ENCODE data around the gene ADGRG7.
"Not testable (repeated sequence)": the region's sequence is repeated elsewhere in the genome, so short reads cannot be mapped to it uniquely, and the experiment has no call there.

The ADGRG7 gene

DNA sequence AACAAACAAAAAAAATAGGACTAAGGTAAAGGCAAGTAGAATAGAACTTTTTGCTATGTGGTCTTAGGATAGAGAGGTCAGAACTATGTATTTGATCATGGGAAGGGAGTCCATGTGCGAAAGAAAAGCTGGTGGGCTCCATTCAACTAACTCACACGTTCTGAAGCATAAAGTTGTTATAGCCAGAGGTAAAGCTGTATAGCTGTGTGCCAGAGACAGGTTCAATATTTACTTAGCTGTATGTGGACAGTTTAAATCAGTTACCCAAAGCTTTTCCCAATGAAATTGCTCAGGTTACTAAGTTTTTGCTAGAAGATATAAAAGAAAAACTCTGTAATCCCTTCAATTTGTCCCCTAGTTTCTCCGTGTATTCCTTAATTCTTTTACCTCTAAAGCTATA is 37.8 kb downstream of the ADGRG7 start:
- Mint-ChIP-seq H3K4me1 (ENCODE audit: low read depth) (peaks cover 13% of the 10 kb centered on the region), H3K36me3 (ENCODE audit: low read depth) (no peaks in the 10 kb centered on the region)
- DNase-seq (ENCODE audit: low spot score): no peak

GRCh38 chr3:100647657-100648056 is 38.3 kb downstream of the ADGRG7 start:
- DNase-seq (ENCODE audit: low spot score): no peak
- H3K27ac Mint-ChIP-seq: no peak overlapping the region
- H3K27me3 Mint-ChIP-seq (ENCODE audit: low read depth): peaks cover 21% of the 10 kb centered on the region
- no peaks in the 10 kb centered on the region for H3K9me3 Mint-ChIP-seq
- H3K4me1 Mint-ChIP-seq (ENCODE audit: low read depth): peaks cover 13% of the 10 kb centered on the region
- H3K4me3 Mint-ChIP-seq: no peak overlapping the region
- no peaks in the 10 kb centered on the region for H3K36me3 Mint-ChIP-seq (ENCODE audit: low read depth)

More for the DNA sequence above, 37.8 kb downstream of the ADGRG7 start:
- Mint-ChIP-seq H3K9me3 (no peaks in the 10 kb centered on the region), H3K27me3 (ENCODE audit: low read depth) (peaks cover 21% of the 10 kb centered on the region), H3K4me3 (no peak overlapping the region), H3K27ac (no peak overlapping the region)

GRCh38 chr3:100650651-100651619 is 41.5 kb downstream of the ADGRG7 start:
- Mint-ChIP-seq H3K4me3 (peak overlapping the region; percentile 72), H3K27me3 (ENCODE audit: low read depth) (peaks cover 11% of the 10 kb centered on the region), H3K36me3 (ENCODE audit: low read depth) (no peaks in the 10 kb centered on the region), H3K9me3 (no peaks in the 10 kb centered on the region), H3K4me1 (ENCODE audit: low read depth) (peaks cover 13% of the 10 kb centered on the region), H3K27ac (peak overlapping the region; percentile 84)
- DNase-seq (ENCODE audit: low spot score): peak; percentile 8

DNA sequence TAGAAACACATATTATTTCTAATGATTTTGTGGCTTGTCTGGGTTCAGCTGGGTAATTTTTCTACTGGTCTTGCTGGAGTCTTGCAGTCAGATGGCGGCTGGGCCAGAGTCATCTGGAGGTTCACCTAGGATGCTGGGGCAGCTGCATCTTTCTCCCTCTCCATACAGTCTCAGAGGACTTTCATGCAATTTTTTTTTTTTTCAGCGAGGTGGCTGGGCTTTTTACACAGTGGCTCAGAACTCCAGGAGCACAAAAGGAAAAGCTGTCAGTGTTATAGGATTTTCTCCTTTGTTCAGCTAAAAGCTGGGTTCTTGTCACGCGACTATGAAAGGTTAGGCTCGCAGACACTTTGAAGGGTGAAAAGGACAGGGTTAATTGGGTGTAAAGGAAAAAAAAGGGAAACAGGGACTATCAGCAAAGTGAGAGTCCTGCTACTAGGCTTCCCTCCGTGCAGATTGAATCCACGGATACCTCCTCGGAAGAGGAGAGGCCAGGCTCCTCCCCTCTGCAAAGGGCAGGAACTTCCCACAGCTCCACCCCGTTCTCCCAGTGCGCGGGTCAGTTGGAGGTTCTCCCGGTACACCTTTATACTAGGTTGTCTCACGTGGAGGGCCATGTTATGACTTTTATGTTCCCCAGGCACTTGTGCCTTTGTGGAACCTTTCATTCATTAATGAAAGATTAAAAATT is 44.3 kb downstream of the ADGRG7 start:
- Mint-ChIP-seq H3K9me3 (no peaks in the 10 kb centered on the region), H3K36me3 (ENCODE audit: low read depth) (no peaks in the 10 kb centered on the region), H3K27ac (no peak overlapping the region), H3K4me3 (no peak overlapping the region), H3K27me3 (ENCODE audit: low read depth) (peaks cover 9% of the 10 kb centered on the region), H3K4me1 (ENCODE audit: low read depth) (peaks cover 13% of the 10 kb centered on the region)
- no peak for DNase-seq (ENCODE audit: low spot score)

DNA sequence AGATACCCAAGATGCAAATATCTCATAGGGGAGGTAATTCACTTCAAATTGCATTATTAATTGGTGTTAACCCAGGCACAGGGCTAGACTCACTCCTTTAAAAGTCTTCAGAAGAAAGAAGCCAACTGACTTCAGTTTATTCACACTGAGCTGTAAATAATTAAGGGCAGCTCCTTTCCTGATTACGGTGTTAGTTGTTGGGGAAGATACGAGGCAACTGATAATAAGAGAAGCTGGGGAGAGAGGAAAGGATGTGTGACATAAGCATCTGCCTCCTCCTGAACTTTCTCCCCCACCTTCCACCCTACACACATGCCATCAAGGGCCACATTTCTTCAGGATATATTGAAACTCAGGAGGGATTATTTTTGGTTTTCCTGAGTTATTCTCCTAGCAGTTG is 47.5 kb downstream of the ADGRG7 start:
- Mint-ChIP-seq H3K27ac (no peak overlapping the region), H3K9me3 (no peaks in the 10 kb centered on the region), H3K4me3 (no peak overlapping the region), H3K27me3 (ENCODE audit: low read depth) (peaks cover 9% of the 10 kb centered on the region), H3K36me3 (ENCODE audit: low read depth) (no peaks in the 10 kb centered on the region), H3K4me1 (ENCODE audit: low read depth) (peaks cover 2% of the 10 kb centered on the region)
- no peak for DNase-seq (ENCODE audit: low spot score)

DNA sequence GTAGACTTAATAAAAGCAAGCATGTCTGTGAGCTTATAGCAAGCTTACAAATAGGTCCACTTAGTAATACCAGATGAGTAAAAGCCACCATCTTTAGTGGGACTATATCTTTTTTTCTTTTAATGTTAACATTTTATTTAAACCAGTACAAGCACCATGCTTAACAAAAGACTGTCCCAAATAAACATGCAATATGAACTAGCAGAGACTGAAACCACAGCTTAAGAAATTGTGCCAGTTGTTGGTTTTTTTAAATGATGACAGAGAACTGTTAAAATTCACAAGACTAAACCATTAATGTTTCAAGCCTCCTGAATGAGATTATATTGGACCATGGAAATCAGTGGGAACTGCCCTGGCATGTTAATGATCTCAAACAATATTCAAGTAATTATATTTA is 51.9 kb downstream of the ADGRG7 start:
- H3K36me3 Mint-ChIP-seq (ENCODE audit: low read depth); H3K9me3 Mint-ChIP-seq; H3K27ac Mint-ChIP-seq; H3K4me3 Mint-ChIP-seq; DNase-seq (ENCODE audit: low spot score): not testable (repeated sequence)
- peaks cover 15% of the 10 kb centered on the region for H3K27me3 Mint-ChIP-seq (ENCODE audit: low read depth)
- peaks cover 35% of the 10 kb centered on the region for H3K4me1 Mint-ChIP-seq (ENCODE audit: low read depth)

- peaks cover 11% of the 10 kb centered on the region for H3K27me3 Mint-ChIP-seq (ENCODE audit: low read depth)
- peaks cover 35% of the 10 kb centered on the region for H3K4me1 Mint-ChIP-seq (ENCODE audit: low read depth)
- no peak for DNase-seq (ENCODE audit: low spot score)
- no peak overlapping the region for H3K27ac Mint-ChIP-seq
- H3K4me3 Mint-ChIP-seq: no peak overlapping the region
- no peaks in the 10 kb centered on the region for H3K36me3 Mint-ChIP-seq (ENCODE audit: low read depth)
- H3K9me3 Mint-ChIP-seq: no peaks in the 10 kb centered on the region
Measured at GRCh38 chr3:100662113-100662823, 52.9 kb downstream of the ADGRG7 start.

GRCh38 chr3:100665230-100665629 is 55.8 kb downstream of the ADGRG7 start:
- Mint-ChIP-seq H3K4me3 (peak overlapping the region; percentile 75), H3K4me1 (ENCODE audit: low read depth) (peaks cover 35% of the 10 kb centered on the region), H3K36me3 (ENCODE audit: low read depth) (no peaks in the 10 kb centered on the region), H3K9me3 (peaks cover 3% of the 10 kb centered on the region), H3K27ac (peak overlapping the region; percentile 70), H3K27me3 (ENCODE audit: low read depth) (peaks cover 9% of the 10 kb centered on the region)
- peak; percentile 59 for DNase-seq (ENCODE audit: low spot score)

DNA sequence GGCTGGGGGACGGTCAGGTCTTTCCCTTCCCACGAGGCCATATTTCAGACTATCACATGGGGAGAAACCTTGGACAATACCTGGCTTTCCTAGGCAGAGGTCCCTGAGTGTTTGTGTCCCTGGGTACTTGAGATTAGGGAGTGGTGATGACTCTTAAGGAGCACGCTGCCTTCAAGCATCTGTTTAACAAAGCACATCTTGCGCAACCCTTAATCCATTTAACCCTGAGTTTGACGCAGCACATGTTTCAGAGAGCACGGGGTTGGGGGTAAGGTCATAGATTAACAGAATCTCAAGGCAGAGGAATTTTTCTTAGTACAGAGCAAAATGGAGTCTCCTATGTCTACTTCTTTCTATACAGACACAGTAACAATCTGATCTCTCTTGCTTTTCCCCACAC is 57.3 kb downstream of the ADGRG7 start:
- Mint-ChIP-seq H3K4me1 (ENCODE audit: low read depth) (peaks cover 34% of the 10 kb centered on the region), H3K9me3 (peaks cover 17% of the 10 kb centered on the region)
- not testable (repeated sequence) for H3K36me3 Mint-ChIP-seq (ENCODE audit: low read depth); H3K4me3 Mint-ChIP-seq; H3K27me3 Mint-ChIP-seq (ENCODE audit: low read depth); DNase-seq (ENCODE audit: low spot score); H3K27ac Mint-ChIP-seq

DNA sequence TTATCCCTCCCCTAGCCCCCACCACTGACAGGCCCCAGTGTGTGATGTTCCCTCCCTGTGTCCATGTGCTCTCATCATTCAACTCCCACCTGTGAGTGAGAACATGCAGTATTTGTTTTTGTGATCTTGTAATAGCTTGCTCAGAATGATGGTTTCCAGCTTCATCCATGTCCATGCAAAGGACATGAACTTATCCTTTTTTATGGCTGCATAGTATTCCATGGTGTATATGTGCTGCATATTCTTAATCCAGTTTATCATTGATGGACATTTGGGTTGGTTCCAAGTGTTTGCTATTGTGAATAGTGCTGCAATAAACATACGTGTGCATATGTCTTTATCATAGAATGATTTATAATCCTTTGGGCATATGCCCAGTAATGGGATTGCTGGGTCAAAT is 57.9 kb downstream of the ADGRG7 start:
- H3K36me3 Mint-ChIP-seq (ENCODE audit: low read depth); H3K27me3 Mint-ChIP-seq (ENCODE audit: low read depth); H3K4me3 Mint-ChIP-seq; DNase-seq (ENCODE audit: low spot score); H3K27ac Mint-ChIP-seq: not testable (repeated sequence)
- Mint-ChIP-seq H3K9me3 (peaks cover 17% of the 10 kb centered on the region), H3K4me1 (ENCODE audit: low read depth) (peaks cover 32% of the 10 kb centered on the region)

DNA sequence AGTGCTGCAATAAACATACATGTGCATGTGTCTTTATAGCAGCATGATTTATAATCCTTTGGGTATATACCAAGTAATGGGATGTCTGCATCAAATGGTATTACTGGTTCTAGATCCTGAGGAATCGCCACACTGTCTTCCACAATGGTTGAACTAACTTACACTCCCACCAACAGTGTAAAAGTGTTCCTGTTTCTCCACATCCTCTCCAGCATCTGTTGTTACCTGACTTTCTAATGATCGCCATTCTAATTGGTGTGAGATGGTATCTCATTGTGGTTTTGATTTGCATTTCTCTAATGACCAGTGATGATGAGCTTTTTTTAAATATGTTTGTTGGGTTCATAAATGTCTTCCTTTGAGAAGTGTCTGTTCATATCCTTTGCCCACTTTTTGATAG is 61.6 kb downstream of the ADGRG7 start:
- H3K4me1 Mint-ChIP-seq (ENCODE audit: low read depth); H3K36me3 Mint-ChIP-seq (ENCODE audit: low read depth); DNase-seq (ENCODE audit: low spot score); H3K27ac Mint-ChIP-seq; H3K4me3 Mint-ChIP-seq: not testable (repeated sequence)
- peaks cover 31% of the 10 kb centered on the region for H3K27me3 Mint-ChIP-seq (ENCODE audit: low read depth)
- H3K9me3 Mint-ChIP-seq: peaks cover 17% of the 10 kb centered on the region

GRCh38 chr3:100681496-100681895 is 72.1 kb downstream of the ADGRG7 start:
- no peak overlapping the region for H3K27ac Mint-ChIP-seq
- H3K4me1 Mint-ChIP-seq (ENCODE audit: low read depth): no peaks in the 10 kb centered on the region
- DNase-seq (ENCODE audit: low spot score): no peak
- H3K4me3 Mint-ChIP-seq: no peak overlapping the region
- H3K27me3 Mint-ChIP-seq (ENCODE audit: low read depth): peaks cover 18% of the 10 kb centered on the region
- no peaks in the 10 kb centered on the region for H3K36me3 Mint-ChIP-seq (ENCODE audit: low read depth)
- no peaks in the 10 kb centered on the region for H3K9me3 Mint-ChIP-seq

GRCh38 chr3:100682056-100682853 is 72.9 kb downstream of the ADGRG7 start:
- Mint-ChIP-seq H3K4me1 (ENCODE audit: low read depth) (no peaks in the 10 kb centered on the region), H3K27me3 (ENCODE audit: low read depth) (peaks cover 18% of the 10 kb centered on the region), H3K9me3 (no peaks in the 10 kb centered on the region), H3K36me3 (ENCODE audit: low read depth) (no peaks in the 10 kb centered on the region), H3K4me3 (no peak overlapping the region), H3K27ac (no peak overlapping the region)
- no peak for DNase-seq (ENCODE audit: low spot score)

All from T-helper 2 cell treated with Interferon-gamma antibody and Interleukin-4, amounts not matched to agents 5 μg/mL and 100 μg/mL, for 36 hours (primary cell).